NOMO-1 treated with dmso at 0.1 percent for 144 hours (cell line): ENCODE measurements around the gene CTRL.
"Not testable (repeated sequence)": the region's sequence is repeated elsewhere in the genome, so short reads cannot be mapped to it uniquely, and the experiment has no call there.

Experiments used
- DNase-seq: peaks from one replicate; lab custom pipeline; 2025; ENCODE audit not compliant: unreplicated experiment; lab: John Stamatoyannopoulos, UW

CTRL gene

GRCh38 chr16:67941469-67942199, 10.0 kb upstream of the CTRL start:
- no peak for DNase-seq

GRCh38 chr16:67940446-67941089, 8.9 kb upstream of the CTRL start:
- DNase-seq, result no peak

DNA sequence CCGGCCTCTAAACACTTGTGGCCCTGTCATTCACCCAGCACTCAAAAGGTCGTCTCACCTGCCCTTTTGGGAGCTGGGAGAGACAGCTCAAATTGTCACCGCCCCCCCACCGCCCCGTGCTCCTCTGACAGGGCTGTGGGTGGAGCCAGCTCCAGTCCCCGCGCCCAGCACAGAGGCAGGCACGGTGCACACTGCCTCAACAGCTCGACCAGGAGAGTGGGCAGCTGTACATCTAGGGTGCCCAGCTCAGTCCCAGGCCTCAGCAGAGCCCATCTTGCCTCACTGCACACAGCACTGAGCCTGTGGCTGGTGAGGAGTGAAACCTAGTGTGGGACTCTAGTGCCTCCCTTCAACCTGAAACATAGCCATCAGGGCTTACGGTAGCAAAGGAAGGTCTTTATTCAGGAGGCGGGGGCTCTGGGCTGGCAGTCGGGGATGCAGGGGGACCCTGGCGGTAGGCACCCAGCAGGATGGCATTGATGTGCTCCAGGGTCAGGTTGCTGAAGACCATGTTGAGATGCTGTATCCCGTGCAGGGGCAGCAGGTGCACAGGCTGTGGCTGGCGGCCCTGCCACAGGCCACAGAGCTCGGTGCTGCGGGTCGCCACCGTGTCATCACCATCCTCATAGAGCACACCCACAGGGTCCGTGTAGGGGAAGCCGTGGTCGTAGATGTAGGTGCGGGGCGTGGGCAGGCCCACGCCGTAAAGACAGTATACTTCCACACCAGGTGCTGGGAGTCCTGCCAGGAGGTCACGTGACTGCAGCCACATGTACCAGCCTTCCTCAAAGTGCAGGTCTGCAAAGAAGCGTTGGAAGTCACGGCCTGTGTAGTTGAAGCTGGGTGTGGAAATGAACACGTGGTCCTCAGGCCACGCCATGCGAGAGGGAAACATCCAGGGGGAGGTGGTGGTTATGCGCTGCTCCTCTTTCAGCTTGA, 8.1 kb upstream of the CTRL start:
- DNase-seq, result no peak

GRCh38 chr16:67937713-67938112, 6.1 kb upstream of the CTRL start:
- DNase-seq, result not testable (repeated sequence)

GRCh38 chr16:67936880-67937605, 5.4 kb upstream of the CTRL start:
- peak; percentile 96 for DNase-seq

DNA sequence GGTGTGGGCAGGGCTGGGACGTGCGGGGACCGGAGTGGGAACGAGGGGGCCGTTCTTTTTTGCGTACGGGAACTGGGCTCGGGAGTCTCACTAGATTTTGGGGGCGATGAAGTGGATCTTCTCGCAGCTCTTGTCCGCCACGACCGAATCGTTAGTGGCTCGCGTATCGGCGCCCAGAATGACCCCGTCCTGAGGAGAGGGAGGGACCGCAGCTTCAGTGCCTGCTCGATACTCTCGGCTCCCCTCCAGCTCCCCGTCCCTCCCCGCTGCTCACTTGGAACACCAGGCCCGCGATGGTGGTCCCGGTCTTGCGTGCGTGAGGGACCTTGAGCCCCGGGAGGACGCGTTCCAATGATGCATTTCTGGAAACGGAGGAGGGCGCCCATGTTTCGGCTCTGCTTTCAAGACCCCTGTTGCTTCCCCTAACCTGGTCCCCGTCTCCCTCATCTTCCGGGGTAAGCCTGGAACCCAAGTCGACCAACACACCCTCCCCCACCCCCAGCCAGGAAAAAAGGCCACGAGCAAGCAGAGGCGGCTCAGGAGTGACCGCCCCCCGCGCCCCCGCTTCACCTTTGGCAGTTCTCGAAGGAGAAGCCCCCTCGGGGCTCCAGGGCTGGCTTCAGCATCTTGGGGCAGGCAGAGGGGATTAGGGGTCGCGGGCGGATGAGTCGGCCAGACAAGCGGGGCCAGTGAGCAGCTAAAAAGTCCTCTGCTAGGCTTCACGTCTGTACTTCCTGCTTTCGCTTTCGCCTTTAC, 4.6 kb upstream of the CTRL start, which contains the start of gene PSMB10:
Gene PSMB10 (minus strand): TSS at position 727 of the 756 bp plus-strand sequence. CDS start 101 bp downstream, at position 626.
- peak; percentile 66 for DNase-seq

DNA sequence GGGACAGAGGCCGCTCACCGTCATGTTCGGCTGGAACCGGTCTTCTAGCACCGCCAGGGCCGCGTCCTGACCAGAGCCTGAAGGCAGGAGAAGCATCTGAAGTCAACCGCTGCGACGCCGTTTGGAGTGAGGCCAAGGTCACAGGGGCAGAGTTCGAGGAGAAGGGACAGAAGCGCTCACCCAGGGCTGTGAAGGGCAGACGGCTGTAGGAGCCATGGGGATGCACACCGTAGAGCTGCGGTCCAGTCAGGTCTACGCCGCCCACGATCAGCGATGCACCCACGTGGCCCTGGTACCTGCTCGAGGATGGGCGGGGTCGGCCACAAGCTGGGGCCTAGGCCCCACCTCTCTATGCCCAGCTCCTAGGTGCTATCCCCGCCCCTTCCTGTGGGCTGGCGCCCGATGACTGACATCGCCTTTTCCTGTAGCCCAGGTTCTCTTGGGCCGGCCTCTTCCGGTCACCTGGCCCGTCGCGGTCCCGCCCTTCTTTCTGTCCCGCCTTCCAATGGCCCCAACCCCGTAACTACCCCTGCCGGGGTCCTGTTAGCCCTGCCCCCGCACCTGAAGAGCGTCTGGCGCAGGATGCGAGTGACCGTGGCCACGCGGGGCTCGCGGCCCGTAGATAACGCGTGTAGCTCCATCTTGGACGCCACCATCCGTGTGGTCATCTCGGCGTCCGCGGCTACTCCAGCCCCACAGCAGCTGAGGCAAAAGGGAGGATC, 3.9 kb upstream of the CTRL start:
- DNase-seq, result peak; percentile 93

DNA sequence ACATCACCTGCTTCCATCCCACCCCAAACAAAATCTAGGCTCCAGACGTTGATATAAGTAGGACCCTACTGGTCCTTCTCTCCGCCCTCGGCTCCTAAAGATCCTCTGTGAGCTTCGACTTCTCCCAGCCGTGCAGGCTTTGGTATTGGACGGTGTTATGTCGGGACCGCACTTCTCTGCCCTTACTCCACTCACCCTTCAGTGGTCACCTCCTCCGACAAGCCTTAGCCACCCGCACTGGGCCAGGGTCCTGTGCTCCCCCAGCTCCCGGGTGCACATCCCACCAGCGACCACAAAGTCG, 3.4 kb upstream of the CTRL start:
- no peak for DNase-seq

GRCh38 chr16:67934306-67935100, 2.8 kb upstream of the CTRL start:
- DNase-seq, result no peak

DNA sequence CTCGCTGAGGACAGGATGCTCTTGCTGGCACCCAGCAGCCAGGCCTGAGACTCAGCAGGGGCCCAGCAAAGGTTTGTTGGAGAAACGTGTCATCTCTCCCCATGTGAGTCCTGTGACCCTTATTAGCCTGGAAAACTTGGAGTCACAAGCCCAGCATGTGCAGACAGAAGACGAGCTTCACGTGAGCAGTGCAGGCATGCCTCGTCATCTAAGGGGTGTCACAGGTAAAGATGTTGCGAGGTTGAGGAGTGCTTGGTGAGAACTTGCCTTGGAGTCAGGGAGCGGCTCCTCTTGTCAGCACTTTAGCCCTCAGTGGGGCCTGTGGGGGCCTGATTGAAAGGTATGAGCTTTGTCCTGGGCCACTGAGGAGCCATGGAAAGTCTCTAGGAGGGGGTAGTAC, 2.1 kb upstream of the CTRL start:
- no peak for DNase-seq

GRCh38 chr16:67932462-67932840, 789 bp upstream of the CTRL start:
- no peak for DNase-seq

DNA sequence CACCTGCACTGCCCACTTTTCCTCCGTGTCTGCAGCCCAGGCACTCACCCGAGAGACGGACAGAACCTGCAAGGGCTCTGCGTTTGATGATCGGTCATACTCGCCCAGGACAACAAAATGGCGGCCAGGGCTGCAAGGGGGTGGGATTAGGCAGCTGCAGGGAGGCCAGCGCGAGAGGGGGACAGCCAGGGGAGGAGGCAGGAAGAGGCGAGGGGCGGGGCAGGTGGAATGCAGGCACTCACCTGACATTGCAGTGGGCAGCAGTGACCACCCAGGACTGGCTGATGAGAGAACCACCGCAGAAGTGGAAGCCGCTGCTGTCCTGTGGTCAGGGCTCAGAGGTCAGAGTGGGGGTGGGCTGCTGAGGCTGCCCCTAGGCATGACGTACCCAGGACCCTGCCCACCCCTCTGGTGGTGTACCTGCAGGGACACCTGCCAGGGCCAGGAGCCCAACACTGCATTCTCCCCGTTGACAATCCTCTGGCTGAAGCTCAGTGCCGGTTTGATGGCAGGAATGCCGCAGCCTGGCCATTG, 917 bp downstream of the CTRL start:
- no peak for DNase-seq

GRCh38 chr16:67930191-67930590, 1.5 kb downstream of the CTRL start:
- no peak for DNase-seq

- no peak for DNase-seq
Observed at GRCh38 chr16:67928561-67929364, 2.9 kb downstream of the CTRL start.

DNA sequence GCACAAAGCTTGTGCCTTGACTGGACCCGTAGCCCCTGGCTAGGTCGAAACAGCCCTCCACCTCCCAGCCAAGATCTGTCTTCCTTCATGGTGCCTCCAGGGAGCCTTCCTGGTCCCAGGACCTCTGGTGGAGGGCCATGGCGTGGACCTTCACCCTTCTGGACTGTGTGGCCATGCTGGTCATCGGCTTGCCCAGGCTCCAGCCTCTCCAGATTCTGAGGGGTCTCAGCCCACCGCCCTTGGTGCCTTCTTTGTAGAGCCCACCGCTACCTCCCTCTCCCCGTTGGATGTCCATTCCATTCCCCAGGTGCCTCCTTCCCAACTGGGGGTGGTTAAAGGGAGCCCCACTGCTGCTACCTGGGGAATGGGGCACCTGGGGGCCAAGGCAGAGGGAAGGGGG, 3.5 kb downstream of the CTRL start:
- no peak for DNase-seq

GRCh38 chr16:67927131-67927941, 4.3 kb downstream of the CTRL start:
- DNase-seq, result no peak

- no peak for DNase-seq
Observed at GRCh38 chr16:67926181-67926750, 5.4 kb downstream of the CTRL start.
